Thymus (tissue), 11 donors: ENCODE results near the gene NLGN1. TPM values are rescaled to one million over a fixed set of nuclear protein-coding genes. Genes with fewer than 3 reads are reported as not detected.

Experiments used
- DNase-seq, 9 donors: peaks; one replicate each; pipeline ENCODE4 v3.0.0-alpha.2; 2013; ENCODE audit warnings: low spot score in 9 of 9, low read depth in 6 of 9, missing footprints in 1 of 9
- H3K27ac ChIP-seq, 2 donors: one replicate each; pipeline ENCODE4 v1.5.1; 2013; ENCODE audit warnings: control low read depth in 1 of 2, low read depth in 1 of 2, low read length in 1 of 2, mild to moderate bottlenecking in 1 of 2, moderate library complexity in 1 of 2
- H3K27me3 ChIP-seq, 2 donors: one replicate each; pipeline ENCODE4 v1.5.1; 2013; ENCODE audit warnings: low read length in 1 of 2; ENCODE audit not compliant: control insufficient read depth in 2 of 2, insufficient read depth in 1 of 2
- H3K36me3 ChIP-seq, 2 donors: one replicate each; pipeline ENCODE4 v1.5.1; 2013; ENCODE audit warnings: low read length in 1 of 2, mild to moderate bottlenecking in 1 of 2, moderate library complexity in 1 of 2; ENCODE audit not compliant: control insufficient read depth in 2 of 2, insufficient read depth in 2 of 2
- H3K4me1 ChIP-seq, 2 donors: one replicate each; pipeline ENCODE4 v1.5.1; 2013; ENCODE audit warnings: low read length in 2 of 2; ENCODE audit not compliant: control insufficient read depth in 2 of 2, insufficient read depth in 2 of 2
- H3K4me3 ChIP-seq, 2 donors: one replicate each; pipeline ENCODE4 v1.5.1; 2013; ENCODE audit warnings: low read length in 2 of 2, control low read depth in 1 of 2, mild to moderate bottlenecking in 1 of 2
- H3K9me3 ChIP-seq, 2 donors: one replicate each; pipeline ENCODE4 v1.5.1; 2013; ENCODE audit warnings: low read length in 1 of 2, mild to moderate bottlenecking in 1 of 2; ENCODE audit not compliant: control insufficient read depth in 2 of 2, insufficient read depth in 1 of 2
- WGBS: extraction: QIAGEN DNeasy Blood & Tissue Kit; methylation state at CpG from one replicate; pipeline ENCODE4 v1.1.7; 2013; 5-methylcytosine and 5-hydroxymethylcytosine counted together
- polyA plus RNA-seq: library from polyadenylated mRNA; stranded (reverse); fragments of 200-250 nt; gene quantifications from one replicate; pipeline ENCODE4 v1.2.3, GENCODE V29; 2013
- total RNA-seq: library from RNA; stranded (reverse); fragments of 120-200 nt; gene quantifications from one replicate; pipeline ENCODE4 v1.2.4, GENCODE V29; 2013
- donor health status: healthy.

NLGN1 gene
- total and polyA plus RNA-seq, 2 donors: 0.16 to 0.90 TPM

DNA sequence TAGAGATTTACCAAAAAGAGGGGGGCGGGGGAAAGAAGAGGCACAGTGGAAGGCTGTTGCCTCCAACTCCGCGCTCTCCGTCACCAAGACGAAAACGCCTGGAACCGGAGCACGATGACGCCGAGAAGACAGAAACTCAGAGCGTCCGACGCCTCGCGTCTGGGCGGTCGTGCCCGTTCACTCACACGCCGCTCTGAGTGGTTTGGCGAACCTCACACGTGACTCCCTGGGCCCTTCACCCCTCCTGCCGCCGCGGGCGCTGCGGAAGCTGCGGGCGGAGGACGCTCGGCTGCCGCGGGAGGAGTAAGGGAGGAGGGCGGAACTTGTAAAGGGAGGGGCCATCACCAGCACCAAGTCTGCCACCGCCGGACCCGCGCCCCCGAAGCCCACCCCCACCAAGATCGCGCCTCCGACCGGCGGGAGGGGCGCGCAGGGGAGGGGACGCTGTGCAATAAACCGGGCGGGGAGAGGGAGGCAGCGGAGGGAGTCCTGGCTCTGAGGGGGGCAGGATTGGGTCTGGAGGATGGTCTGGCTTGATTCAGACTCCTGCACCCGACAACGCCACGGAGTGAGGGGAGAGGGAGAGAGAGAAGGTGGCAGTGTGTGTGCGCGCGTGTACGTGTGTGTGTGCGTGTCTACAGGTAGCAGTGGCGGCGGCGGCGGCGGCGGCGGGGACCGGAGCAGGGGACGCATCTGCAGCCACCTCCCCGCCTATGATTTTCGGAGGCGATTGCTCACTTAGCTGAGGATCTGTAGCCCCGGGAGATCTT is 1.9 kb upstream of the NLGN1 start:
- under 1% methylated on average over 71 of the region's 71 CpGs for WGBS
- no peak overlapping the region for H3K27ac ChIP-seq
- H3K27me3 ChIP-seq: peaks cover 26 to 57% of the 10 kb centered on the region in 2 donors
- peak; percentile 27 to 80 (median 60) for DNase-seq
- H3K9me3 ChIP-seq: peaks cover 0 to 1% of the 10 kb centered on the region in 2 donors
- peak overlapping the region; percentile 47 to 58 for H3K4me3 ChIP-seq
- H3K4me1 ChIP-seq: peaks cover 4 to 24% of the 10 kb centered on the region in 2 donors
- no peaks in the 10 kb centered on the region for H3K36me3 ChIP-seq

- Histone ChIP-seq H3K9me3 (peaks cover 0 to 1% of the 10 kb centered on the region in 2 donors), H3K27me3 (peaks cover 26 to 60% of the 10 kb centered on the region in 2 donors), H3K4me1 (peaks cover 4 to 24% of the 10 kb centered on the region in 2 donors), H3K36me3 (no peaks in the 10 kb centered on the region), H3K27ac (no peak overlapping the region), H3K4me3 (peak overlapping the region; percentile 47 to 58)
- 1% methylated on average over 29 of the region's 29 CpGs for WGBS
- peak in 1 of 9 donors; percentile 15 for DNase-seq
These were observed 1.1 kb upstream of the NLGN1 start for GRCh38 chr3:173396191-173397041.

- Histone ChIP-seq H3K9me3 (peaks cover 0 to 1% of the 10 kb centered on the region in 2 donors), H3K36me3 (no peaks in the 10 kb centered on the region), H3K27ac (no peak overlapping the region), H3K4me3 (peak overlapping the region; percentile 24 to 38), H3K4me1 (peaks cover 4 to 24% of the 10 kb centered on the region in 2 donors), H3K27me3 (peaks cover 26 to 60% of the 10 kb centered on the region in 2 donors)
- no peak for DNase-seq
- WGBS: 14% methylated on average over 15 of the region's 15 CpGs
These were observed 551 bp downstream of the NLGN1 start for GRCh38 chr3:173398111-173398479.

DNA sequence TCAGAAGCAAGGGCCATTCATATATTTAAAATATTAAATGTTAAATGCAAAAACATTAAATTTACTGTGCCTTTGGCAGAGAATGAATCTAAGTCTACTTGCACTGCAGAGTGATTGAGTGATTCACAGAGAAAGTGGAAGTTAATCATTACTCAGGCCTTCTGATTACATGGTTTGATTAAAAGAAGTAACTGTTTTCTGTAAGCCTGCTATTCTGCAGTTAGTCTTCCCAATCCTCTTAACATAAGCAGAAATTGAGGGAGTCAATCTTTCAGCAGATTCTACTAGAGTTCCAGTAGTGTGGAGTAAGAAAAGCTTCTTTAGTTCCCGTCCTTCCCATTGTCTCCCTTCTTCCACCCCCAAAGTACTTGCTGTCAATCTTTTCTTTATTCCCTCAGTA is 1.5 kb downstream of the NLGN1 start:
- H3K4me3 ChIP-seq: no peak overlapping the region
- no peak for DNase-seq
- H3K9me3 ChIP-seq: peaks cover 0 to 1% of the 10 kb centered on the region in 2 donors
- H3K36me3 ChIP-seq: no peaks in the 10 kb centered on the region
- 93% methylated on average over 1 of the region's 1 CpG for WGBS
- peaks cover 26 to 56% of the 10 kb centered on the region in 2 donors for H3K27me3 ChIP-seq
- H3K4me1 ChIP-seq: peaks cover 4 to 24% of the 10 kb centered on the region in 2 donors
- no peak overlapping the region for H3K27ac ChIP-seq

- Histone ChIP-seq H3K4me1 (peaks cover 0 to 8% of the 10 kb centered on the region in 2 donors), H3K36me3 (no peaks in the 10 kb centered on the region), H3K4me3 (no peak overlapping the region), H3K27me3 (peaks cover 13 to 37% of the 10 kb centered on the region in 2 donors), H3K9me3 (no peaks in the 10 kb centered on the region), H3K27ac (no peak overlapping the region)
- no peak for DNase-seq
- WGBS: 94% methylated on average over 3 of the region's 3 CpGs
These were observed 3.8 kb downstream of the NLGN1 start for GRCh38 chr3:173401369-173401768.

DNA sequence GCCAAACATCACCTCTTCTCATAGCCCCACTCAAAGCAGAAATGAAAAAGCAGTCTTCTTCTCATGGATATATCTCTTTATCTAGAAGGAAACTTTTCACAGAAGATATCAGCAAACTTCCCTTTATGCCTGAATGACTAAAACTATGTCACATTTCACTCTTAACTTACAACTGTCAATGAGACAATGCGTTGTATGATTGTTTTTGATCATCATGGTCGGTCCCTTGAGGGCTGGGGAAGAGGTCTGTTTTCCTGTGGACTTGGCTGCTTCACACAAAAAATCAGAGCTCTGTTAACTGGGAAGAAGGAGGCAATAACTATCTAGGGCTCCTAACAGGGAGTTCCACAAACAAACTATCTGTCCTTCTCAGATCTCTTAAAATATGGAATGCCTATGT is 5.1 kb downstream of the NLGN1 start:
- H3K27me3 ChIP-seq: peaks cover 9 to 24% of the 10 kb centered on the region in 2 donors
- no peak overlapping the region for H3K4me3 ChIP-seq
- H3K4me1 ChIP-seq: no peaks in the 10 kb centered on the region
- DNase-seq: no peak
- H3K27ac ChIP-seq: no peak overlapping the region
- H3K36me3 ChIP-seq: no peaks in the 10 kb centered on the region
- H3K9me3 ChIP-seq: no peaks in the 10 kb centered on the region
- WGBS: 76% methylated on average over 2 of the region's 2 CpGs

GRCh38 chr3:173403376-173403775 is 5.8 kb downstream of the NLGN1 start:
- Histone ChIP-seq H3K27me3 (peaks cover 6 to 17% of the 10 kb centered on the region in 2 donors), H3K36me3 (no peaks in the 10 kb centered on the region), H3K27ac (no peak overlapping the region), H3K4me3 (no peak overlapping the region), H3K9me3 (no peaks in the 10 kb centered on the region), H3K4me1 (no peaks in the 10 kb centered on the region)
- WGBS: 91% methylated on average over 1 of the region's 1 CpG
- DNase-seq: no peak

DNA sequence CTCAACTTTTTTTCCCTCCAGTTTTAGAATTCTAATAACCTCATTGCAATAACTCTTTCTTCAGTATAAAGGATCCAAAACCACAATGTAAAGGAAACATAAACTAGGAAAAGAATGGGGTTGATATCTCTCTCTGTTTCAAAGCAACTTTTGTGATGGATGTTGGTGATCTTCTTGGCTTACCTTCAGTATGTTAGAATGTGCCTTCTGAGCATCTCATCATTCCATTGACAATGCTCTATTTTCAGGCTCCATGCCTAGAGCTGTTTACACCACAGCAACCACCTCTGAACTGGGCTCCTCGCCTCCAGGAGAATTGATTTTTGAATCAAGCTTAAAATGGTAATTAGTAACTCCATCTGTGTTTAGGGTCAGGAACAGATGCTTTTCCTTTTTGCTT is 6.6 kb downstream of the NLGN1 start:
- H3K4me1 ChIP-seq: no peaks in the 10 kb centered on the region
- no peak for DNase-seq
- H3K27me3 ChIP-seq: peaks cover 0 to 10% of the 10 kb centered on the region in 2 donors
- H3K9me3 ChIP-seq: no peaks in the 10 kb centered on the region
- 91% methylated on average over 1 of the region's 1 CpG for WGBS
- H3K36me3 ChIP-seq: no peaks in the 10 kb centered on the region
- H3K4me3 ChIP-seq: no peak overlapping the region
- no peak overlapping the region for H3K27ac ChIP-seq

DNA sequence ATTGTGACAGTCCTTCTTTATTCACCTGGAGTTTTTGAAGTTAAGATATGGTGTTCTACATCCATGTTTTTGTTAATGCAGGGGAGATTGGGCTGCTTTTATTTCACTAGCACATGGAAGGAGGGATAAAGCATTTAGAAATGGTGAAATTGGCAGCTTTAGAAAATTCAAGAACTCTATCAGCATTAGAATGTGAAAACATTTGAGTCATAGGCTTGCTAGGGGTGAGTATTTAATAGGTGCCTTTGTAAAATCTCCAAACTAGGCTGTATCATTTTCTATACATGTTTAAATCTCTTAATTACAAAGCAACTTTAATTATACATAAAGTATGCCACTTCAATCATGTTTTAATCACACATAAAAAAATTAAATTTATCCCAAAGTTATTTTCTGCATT is 12.9 kb downstream of the NLGN1 start:
- Histone ChIP-seq H3K27ac (no peak overlapping the region), H3K9me3 (no peaks in the 10 kb centered on the region), H3K4me1 (no peaks in the 10 kb centered on the region), H3K36me3 (no peaks in the 10 kb centered on the region), H3K27me3 (no peaks in the 10 kb centered on the region), H3K4me3 (no peak overlapping the region)
- no peak for DNase-seq
